Measurements from ENCODE around the gene INPP4B.
"Not testable (repeated sequence)": the region's sequence is repeated elsewhere in the genome, so short reads cannot be mapped to it uniquely, and the experiment has no call there.

INPP4B gene

DNA sequence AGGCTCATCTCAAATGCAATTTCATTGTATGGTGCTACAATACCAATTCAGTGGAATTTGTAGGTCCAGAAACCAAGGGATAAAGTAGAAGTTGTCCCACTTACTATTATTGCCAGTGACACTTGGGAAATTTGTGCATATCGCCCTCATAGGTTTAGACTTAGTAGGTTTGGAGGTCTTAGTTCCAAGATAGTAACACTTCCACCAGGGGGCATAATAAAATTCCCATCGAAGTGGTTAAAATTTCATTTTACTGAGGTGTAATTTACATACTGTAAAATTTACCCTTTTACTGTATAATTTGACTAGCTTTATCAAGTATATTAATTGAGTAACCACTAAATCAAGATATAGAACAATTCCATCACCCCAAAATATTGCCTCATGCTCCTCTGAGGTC, 174.6 kb downstream of the INPP4B start:
- DNase-seq: no peak

- DNase-seq: no peak
Observed at GRCh38 chr4:142663828-142664227, 182.3 kb downstream of the INPP4B start.

GRCh38 chr4:142660728-142661127, 185.4 kb downstream of the INPP4B start:
- no peak for DNase-seq

DNA sequence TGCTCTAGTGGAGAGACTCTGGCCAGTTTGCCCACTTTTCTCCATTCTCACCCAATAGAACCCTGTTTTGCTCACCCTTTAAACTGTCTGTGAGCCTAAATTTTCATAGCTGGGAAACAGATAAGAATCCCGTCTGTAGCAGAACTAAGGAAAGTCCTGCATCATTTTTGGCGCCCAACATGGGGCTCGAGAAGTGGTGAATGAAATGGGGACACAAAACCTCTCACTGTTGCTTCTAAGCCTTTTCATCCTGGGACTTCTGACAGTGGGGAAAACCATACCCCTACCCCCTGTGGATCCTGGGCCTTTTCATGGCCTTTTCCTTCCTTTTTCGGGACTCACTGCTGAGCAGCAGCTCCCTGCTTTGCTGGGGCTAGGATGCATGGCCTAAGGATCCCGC, 189.9 kb downstream of the INPP4B start:
- DNase-seq: no peak

- no peak for DNase-seq
Observed at GRCh38 chr4:142648378-142648777, 197.7 kb downstream of the INPP4B start.

DNA sequence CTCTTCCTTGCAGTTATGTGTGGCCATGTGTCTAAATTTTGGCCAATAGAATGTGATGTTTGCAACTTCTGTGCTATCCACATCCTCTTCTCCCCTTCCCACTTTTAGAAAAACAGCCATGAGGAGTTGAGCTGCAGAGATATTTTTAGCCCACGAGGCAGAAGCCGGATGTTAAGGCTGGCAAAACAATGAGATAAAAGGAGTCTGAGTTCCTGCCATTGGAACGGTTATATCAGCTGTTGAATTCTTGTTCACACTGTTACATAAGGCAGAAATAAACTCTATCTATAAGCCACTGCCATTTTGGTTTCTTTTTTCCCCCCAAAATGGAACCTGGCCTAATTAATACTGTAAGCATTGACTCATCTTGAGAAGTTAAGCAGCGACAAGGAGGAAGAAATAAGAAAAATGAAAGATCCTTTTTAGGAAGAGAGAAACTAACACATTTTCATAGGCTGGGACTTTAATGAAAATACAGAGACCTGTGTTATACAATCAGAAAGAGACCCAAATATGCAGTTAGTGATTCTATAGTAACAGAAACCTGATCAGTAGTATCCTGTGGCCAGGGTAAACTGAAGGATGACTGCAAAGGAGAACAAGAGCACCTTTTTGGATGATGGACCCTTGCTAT, 200.5 kb downstream of the INPP4B start:
- DNase-seq: no peak

DNA sequence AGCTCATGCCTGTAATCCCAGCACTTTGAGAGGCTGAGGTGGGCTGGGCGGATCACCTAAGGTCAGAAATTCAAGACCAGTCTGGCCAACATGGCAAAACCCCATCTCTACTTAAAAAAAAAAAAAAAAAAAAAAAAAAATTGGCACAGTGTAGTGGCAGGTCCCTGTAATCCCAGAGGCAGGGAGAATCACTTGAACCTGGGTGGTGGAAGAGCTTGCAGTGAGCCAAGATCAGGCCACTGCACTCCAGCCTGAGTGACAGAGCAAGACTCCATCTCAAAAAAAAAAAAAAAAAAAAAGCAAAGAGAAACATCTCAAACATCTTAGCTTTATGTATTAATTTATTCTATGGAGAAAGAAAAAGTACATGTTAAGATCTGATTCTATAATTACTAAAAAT, 201.5 kb downstream of the INPP4B start:
- not testable (repeated sequence) for DNase-seq

DNA sequence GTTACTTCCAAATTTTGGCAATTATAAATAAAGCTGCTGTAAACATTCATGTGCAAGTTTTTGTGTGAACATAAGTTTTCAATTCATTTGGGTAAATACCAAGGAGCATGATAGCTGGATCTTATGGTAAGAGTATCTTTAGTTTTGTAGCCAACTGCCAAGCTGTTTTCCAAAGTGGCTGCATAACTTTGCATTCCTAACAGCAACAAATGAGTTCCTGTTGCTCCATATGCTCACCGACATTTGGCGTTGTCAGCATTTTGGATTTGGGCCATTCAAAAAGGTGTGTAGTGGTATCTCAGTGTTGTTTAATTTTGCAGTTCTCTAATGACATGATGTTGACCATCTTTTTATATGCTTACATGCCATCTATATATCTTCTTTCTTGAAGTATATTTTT, 208.5 kb downstream of the INPP4B start:
- no peak for DNase-seq

- no peak for DNase-seq
Observed at GRCh38 chr4:142631836-142632235, 214.3 kb downstream of the INPP4B start.

DNA sequence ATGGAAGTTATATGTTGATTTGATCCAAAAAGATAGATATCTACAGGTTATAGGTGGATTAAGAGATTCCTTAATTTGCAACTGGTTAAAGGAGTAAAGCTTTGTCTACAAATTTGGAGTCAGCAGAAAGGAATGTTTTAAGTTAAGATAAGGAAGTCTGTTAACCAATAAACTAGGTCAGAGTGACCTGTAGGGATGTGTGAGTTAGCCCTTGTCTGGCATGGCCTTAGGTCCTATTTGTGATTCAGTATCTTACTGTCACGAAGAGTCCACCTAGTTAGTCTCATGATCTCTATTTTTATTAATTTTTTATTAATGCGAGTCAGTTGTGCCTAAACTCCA, 230.8 kb downstream of the INPP4B start:
- DNase-seq: no peak

- no peak for DNase-seq
Observed at GRCh38 chr4:142614621-142615323, 231.3 kb downstream of the INPP4B start.

DNA sequence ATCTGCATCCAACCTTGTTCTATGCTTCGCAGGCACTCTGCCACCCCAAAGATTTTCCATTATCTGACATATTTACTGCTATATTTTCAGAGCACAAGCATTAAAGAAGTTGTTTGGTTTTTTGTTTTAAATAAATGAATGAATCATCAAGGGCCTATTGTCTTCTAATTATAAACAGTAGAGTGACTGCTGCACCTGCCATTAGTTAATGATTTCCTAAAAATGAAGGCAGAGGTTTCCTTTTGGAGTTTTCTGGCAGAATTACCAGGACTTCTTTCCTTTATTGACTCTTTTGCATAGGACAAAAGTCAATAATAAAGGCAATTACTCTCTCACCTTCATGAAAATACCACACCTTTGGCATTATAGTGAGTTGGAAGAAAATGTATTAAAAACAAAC, 238.1 kb downstream of the INPP4B start:
- DNase-seq: no peak

DNA sequence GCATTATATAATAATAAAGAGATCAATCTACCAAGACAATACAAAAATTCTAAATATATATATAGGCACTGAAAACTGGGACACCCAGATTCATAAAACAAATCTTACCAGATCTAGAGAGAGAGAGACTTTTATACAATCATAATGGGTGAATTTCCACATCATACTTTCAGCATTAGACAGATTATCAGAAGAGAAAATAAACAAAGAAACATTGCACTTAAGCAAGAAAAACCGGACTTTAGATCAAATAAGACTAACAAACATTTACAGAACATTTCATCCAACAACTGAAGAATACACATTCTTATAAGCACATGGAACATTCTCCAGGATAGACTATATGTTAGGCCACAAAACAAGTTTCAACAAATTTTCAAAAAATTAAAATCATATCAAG, 245.1 kb downstream of the INPP4B start:
- DNase-seq: no peak

- no peak for DNase-seq
Observed at GRCh38 chr4:142598132-142598531, 248.0 kb downstream of the INPP4B start.

DNA sequence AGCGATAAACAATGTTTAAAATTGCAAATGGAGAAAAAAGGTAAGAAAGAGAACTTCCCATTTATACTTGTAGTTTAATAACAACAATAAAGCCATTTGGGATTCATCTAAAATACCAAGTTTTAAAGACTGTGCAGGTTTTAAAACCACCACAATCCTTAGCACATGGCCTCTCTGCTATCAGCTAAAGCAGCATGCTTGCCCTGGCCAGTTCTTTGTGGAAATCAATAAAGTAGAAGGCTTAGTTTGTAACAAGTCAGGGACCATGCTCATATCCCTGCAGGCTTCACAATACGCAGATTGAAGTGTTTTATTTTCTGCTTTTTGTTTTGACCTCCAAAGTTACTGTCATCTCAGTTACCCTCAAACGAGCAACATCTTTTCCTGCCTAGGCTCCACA, 249.5 kb downstream of the INPP4B start:
- DNase-seq: no peak

DNA sequence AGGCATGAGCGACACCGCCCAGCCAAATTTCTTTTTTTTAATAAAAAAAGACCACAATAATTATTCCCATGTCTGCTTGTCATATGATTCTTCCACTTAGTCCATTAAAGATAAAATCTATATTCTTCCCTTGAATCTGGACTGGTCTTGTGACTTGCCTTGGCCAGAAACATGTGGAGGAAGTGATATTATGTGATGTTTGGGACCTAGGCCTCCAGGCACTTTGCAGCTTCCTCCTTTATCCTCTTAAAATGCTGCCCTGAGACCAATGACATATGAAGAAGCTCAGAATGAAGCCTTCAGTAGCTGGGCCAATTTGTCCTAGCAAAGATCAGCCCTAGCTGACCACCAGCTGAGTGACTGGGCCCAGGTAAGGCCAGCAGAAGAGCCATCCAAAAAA, 250.0 kb downstream of the INPP4B start:
- no peak for DNase-seq

DNA sequence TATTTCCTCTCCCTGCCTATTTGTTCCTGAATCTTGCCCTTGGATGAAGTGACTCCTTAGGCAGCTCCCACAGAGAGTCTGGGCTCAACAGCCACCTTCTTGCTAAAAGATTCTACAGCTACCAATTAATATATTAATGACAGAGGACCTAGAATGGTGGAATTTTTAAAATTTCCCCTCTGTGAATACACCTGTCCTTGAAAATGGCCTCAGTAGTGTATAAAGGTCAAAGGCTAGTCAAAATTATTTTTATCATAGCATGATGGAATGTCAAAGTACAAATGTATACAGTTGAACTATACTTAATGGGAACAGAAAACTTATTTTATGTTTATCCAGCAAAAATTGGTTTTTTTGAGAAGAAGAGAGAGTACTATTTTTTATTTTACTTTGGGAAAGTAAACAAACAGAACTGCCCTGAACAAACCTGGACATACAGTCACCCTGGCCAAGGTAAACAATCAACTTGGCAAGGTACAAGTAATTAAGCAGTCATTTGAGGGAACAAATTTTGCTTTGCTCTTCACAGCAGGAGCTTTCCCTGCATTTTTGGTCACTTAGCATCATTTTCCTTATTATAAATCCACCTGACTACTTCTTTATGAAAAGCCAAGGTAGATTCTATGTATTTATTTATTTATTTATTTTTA, 250.8 kb downstream of the INPP4B start:
- DNase-seq: no peak

- no peak for DNase-seq
Observed at GRCh38 chr4:142585411-142585810, 260.7 kb downstream of the INPP4B start.

DNA sequence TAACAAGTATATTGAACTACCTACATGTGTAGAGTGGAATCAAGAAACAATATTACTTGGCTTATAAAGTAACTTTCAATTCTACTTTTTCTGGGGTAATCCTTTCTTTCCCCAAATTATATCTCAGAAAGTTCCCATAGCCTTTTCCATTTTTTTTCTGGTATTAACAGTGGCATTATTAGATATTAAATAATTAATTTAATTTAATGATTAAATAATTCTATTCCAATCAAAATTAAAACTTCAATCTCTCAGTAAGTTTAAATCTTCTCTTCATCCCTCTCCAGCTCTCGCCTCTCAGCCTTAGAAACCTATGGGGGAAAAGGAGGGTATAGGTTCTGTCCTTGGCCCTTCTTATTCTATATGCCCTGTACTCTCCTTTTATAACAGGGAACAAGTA, 262.4 kb downstream of the INPP4B start:
- no peak for DNase-seq

DNA sequence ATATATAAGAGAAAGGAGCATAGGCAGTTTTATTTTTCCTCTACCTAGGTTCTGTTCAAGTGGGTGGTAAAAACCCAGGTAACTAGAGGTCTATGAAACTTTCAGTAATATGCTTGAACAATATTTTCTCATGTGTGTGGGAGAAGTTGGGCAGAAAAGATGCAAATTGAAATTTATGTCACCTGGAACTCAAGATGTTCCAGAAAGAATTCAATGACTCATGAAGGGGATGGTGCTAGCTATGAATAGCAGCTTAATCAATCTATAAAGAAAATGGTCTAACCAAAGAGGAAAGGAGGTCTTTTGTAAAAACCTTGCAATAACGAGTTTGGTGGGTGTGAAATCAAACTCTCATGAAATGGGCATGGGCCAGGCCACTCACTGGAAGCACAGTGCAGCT, 263.8 kb downstream of the INPP4B start:
- no peak for DNase-seq

GRCh38 chr4:142581881-142582280, 264.2 kb downstream of the INPP4B start:
- DNase-seq: no peak

- no peak for DNase-seq
Observed at GRCh38 chr4:142579443-142579842, 266.7 kb downstream of the INPP4B start.

- no peak for DNase-seq
Observed at GRCh38 chr4:142574306-142574705, 271.8 kb downstream of the INPP4B start.

GRCh38 chr4:142572071-142572470, 274.0 kb downstream of the INPP4B start:
- no peak for DNase-seq

Measured in C1 segment of cervical spinal cord (tissue), 14 donors.